ENCODE measurements around the gene RHBDD1.

The RHBDD1 gene

DNA sequence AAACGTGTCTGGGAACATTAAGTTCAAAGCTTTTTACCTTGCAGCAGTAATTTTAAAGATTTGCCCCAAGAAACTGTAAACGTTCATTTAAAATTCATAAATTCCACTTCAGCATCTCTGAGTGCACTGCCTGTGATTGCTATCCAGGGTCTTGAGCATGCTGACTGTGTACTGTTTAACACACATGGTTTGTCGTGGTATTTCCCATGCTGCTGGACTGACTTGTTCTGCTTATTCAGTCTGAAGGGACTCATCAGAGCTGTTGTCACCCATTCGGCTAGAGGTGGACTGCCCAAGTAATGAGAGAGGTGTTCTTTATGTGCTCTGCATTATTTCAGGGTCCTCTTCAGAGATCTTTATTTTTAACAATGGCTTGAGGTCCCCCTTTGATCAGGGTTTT, 53.1 kb downstream of the RHBDD1 start:
- DNase-seq, result no peak

- DNase-seq, result no peak
Observed at GRCh38 chr2:226890286-226890685, 54.4 kb downstream of the RHBDD1 start.

GRCh38 chr2:226891780-226892590, 56.1 kb downstream of the RHBDD1 start:
- DNase-seq, result no peak

DNA sequence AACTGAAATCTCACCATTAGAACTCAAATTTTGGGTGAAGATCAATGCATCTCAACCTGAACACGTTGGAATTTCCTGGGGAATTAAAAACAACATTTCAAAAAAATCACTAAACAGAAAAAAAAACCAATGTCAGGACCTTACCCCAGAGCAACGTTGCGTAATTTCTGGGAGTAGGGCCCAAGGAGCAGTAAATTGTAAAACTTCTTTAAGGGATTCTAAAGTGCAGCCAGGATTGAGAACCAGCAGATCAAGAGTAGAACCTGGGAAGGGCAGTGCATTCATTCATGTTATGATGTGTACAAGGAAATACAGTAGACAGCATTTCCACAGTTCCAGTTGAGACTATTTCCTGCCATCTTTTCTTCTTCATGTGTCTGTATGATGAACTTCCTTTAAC, 56.9 kb downstream of the RHBDD1 start:
- DNase-seq, result no peak

DNA sequence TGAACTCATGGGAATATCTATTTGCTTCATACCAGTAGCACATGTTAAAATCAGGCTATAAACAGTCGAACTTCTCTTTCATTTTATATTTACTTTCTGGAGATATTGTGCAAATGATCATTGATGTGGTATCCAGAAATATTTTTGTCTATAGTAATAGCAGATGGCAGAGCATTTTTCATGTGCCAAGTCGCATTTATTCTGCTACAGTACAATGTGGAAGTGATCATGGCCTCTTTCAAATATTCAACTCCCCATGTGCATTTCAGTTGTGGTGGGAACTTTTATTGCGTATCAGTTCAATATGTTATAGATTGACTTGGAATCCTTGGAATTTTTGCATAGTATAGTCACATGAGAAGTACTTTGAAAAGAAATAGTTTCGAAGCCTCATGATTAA, 57.4 kb downstream of the RHBDD1 start:
- no peak for DNase-seq

DNA sequence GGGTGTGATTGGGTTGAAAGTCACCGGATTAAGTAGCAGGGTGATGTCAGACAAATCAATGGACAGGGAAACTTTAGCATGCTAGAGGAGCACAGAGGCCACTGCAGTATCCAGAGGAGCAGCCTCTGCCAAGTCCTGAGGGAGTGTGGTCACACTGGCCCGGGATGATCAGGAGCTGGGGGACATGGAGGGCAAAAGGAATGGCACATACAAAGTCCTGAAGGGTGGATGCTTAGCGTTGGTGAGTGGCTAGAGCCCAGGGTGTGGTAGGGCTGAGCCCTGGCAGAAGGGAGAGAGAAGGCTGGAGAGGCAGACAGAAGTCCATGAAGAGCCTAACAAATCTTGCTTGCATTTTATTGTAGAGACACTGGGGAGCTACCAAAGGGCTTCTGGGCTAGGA, 58.9 kb downstream of the RHBDD1 start:
- DNase-seq, result no peak

- DNase-seq, result no peak
Observed at GRCh38 chr2:226895579-226895978, 59.7 kb downstream of the RHBDD1 start.

GRCh38 chr2:226898121-226898520, 62.3 kb downstream of the RHBDD1 start:
- no peak for DNase-seq

GRCh38 chr2:226898897-226899296, 63.0 kb downstream of the RHBDD1 start:
- peak; percentile 9 for DNase-seq

GRCh38 chr2:226902041-226902966, 66.5 kb downstream of the RHBDD1 start:
- no peak for DNase-seq

DNA sequence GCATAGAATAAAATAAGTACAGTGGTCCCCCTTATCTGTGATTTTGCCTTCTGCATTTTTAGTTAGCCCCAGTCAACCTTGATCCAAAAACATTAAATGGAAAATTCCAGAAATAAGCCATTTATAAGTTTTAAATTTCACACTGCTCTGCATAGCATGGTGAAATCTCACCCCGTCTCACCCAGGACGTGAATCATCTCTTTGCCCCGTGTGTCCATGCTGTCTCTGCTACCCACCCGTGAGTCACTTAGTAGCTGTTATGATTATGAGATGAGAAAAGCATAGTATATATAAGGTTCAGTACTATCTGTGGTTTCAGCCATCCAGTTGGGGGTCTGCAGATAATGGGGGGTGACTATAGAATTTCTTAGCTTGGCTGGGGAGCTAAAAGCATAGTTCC, 67.3 kb downstream of the RHBDD1 start:
- DNase-seq, result no peak

- no peak for DNase-seq
Observed at GRCh38 chr2:226904592-226904991, 68.7 kb downstream of the RHBDD1 start.

DNA sequence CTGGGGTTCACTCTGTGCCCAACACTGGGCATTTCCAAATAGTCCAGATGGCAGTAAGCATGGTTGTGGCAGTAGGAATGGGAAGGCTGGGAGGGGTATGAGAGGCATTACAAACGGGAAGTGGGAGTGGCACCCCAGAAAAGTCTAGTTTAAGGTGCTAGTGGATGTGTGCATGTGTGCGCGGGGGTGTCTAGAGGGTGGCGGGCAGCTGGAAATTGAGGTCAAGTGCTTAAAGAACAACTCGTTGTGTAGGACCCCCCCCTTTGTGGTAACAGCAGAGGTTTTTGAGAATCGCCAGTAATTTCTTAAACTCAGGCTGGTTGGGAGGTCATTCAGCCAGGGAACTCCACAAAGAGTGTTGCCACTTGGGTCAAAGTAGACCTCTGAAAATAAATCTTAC, 69.9 kb downstream of the RHBDD1 start:
- no peak for DNase-seq

GRCh38 chr2:226906163-226906693, 70.4 kb downstream of the RHBDD1 start:
- DNase-seq, result no peak

DNA sequence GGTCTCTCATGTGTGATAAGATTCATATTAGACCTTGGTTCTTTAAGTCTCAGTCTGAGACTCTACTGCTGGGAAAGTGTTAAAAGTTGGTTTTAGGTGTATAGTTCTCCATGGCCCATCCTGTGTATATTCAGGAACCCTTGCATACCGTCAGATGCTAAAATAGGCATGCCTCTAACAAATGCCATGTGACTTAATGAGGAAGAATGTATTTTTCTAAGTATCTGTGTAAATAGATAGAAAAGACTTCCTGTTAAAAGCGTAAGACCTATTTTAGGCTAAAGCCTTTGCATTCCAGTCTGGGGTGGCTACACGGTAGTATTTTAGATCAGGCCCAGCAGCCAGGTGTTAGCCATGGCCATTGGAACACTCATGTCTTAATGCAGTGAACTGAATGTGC, 73.3 kb downstream of the RHBDD1 start:
- DNase-seq, result no peak

DNA sequence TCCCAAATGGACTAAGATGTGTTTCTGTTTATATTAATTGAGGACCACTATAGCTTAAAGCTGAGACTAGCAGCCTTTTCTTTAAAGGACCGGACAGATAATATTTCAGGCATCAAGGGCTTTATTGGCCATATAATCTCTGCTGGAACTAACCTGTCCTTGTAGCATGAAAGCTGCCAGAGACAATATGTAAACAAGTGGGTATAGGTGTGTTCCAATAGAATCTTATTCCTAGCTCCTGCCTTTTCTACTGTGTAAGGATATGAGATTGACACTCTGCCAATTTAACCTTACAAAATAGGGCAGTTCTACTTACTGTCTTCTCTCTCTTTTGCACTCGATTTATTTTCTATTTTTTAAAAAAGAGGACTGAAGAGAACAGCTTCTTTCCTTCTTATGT, 74.0 kb downstream of the RHBDD1 start:
- DNase-seq, result no peak

DNA sequence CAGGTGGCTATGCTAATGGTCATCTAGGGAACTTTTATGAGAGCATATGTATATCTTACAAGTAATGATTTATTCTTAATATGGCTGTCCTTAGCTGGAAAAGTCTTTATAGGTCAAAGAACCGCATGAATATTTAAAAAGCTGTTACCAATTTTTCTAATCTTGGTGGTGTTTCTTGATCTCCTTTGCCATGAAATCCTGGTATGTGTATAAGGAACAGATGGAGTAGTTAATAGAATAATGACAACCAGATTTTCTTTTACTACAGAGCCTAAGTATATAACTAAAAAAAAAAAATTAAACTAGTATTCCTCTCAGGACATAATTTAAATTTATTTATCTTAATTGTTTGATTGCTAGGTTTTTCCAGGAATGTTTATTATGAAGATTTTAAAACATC, 74.5 kb downstream of the RHBDD1 start:
- DNase-seq, result no peak

GRCh38 chr2:226911932-226912331, 76.1 kb downstream of the RHBDD1 start:
- DNase-seq, result no peak

- DNase-seq, result no peak
Observed at GRCh38 chr2:226913641-226914040, 77.8 kb downstream of the RHBDD1 start.

DNA sequence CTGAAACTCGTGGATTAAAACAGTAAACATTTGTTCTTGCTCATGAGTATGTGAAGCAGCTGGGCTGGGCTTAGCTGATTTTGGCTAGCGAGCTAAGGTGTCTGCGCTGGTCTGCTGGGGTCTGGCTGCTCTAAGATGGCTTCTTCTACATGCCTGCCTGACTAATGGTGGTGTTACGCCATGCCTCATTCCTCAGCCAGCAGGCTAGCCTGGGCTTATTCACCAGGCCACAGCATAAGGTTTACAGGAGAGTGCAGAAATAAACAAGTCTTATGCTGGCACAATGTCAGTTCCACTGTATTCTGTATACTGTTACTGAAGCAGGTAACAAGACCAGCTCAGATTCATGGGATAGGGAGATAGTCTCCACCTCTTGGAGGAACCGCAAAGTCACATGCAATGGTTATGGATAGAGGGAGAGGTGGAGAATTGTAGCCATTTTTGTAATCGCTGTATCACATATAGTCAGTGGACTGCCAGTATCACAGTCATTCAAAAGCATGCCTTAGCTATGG, 80.0 kb downstream of the RHBDD1 start:
- DNase-seq, result no peak

- DNase-seq, result no peak
Observed at GRCh38 chr2:226916669-226917068, 80.8 kb downstream of the RHBDD1 start.

DNA sequence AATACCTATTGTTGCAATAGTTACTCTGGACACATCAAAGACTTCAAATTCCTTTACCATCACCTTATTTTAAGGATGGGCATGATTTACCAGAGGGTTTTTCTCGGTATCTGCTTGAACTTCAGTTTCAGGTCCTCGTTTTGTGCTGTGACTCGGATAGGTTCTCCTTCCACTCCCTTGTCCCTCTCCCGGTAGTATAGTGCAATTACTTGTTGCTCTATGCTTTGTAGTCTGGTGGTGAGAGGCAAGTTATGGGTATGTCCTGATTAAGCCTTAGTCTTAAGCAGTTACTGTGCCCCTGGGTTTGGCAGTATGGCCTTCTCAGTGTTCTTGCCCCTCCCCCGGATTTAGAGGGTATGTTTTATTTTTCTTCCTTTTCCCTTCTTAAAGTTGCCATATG, 96.6 kb downstream of the RHBDD1 start:
- no peak for DNase-seq

DNA sequence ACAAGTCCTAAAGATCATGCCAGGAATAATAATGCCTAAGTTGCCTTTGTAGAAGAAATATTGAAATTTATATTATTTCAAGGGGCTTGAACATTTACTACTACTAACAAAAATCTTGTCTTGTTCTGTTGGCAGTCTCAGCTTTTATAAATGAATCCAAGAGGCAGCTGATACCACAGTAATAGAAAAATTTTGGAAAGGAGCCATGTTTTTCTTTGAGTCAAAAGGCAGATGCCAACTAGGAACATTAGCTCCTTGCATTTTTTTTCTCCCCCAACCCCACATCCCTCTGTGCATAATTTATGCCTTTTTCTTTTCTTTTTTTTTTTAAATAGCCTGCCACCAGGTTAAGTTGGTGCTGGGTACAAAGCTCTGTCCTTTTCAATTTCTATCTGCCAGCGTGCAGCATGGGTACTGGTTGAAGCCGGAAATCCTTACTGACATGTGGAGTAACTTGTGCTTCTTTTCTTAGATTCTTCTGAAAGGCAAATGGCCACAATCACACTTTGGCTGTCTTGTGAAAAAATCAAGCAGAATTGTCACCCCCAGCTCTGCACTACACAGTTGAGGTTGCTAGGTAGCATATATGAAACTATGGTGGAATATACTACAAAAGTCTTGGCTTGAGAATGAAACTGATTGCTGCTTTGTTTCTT, 98.8 kb downstream of the RHBDD1 start:
- DNase-seq, result no peak

All from NCI-H1436 (cell line).